Esophagus squamous epithelium (tissue), 4 donors: ENCODE results near the gene OR2T34. TPM values are rescaled to one million over a fixed set of nuclear protein-coding genes. Genes with fewer than 3 reads are reported as not detected.

ENCODE experiments used
- small RNA-seq, 4 donors: library from RNA; depleted of rRNA; stranded (forward); fragments of <200 nt; gene quantifications; one replicate each; pipeline ENCODE3, GENCODE V24; 2016
- total RNA-seq, 4 donors: library from RNA; depleted of rRNA; stranded (reverse); fragments of >200 nt; gene quantifications; one replicate each; pipeline ENCODE4 v1.1.0, GENCODE V29; 2016

Gene OR2T34
- total RNA-seq, 4 donors from 2014 or later, result not detected

Small RNA genes lying within 50 kb of the gene (small RNA-seq; reads per million reads assigned to genes)
- 0 reads per million in 4 donors for gene RF00019

Other genes with a start within 250 kb of the OR2T34 start
- not detected for gene OR14C36, start 226.0 kb downstream of the OR2T34 start, total RNA-seq
- not detected for gene OR2T4, start 213.1 kb downstream of the OR2T34 start, total RNA-seq
- gene OR2T6, start 199.0 kb downstream of the OR2T34 start, total RNA-seq, result not detected
- not detected for gene OR2T1, start 171.7 kb downstream of the OR2T34 start, total RNA-seq
- not detected for gene OR2T2, start 129.1 kb downstream of the OR2T34 start, total RNA-seq
- not detected for gene OR2T3, start 101.4 kb downstream of the OR2T34 start, total RNA-seq
- gene OR2T5, start 86.2 kb downstream of the OR2T34 start, total RNA-seq, result not detected
- not detected for gene OR2G6, start 66.7 kb downstream of the OR2T34 start, total RNA-seq
- not detected for gene OR2T29, start 12.0 kb downstream of the OR2T34 start, total RNA-seq
- gene OR2T10, start 22.9 kb upstream of the OR2T34 start, total RNA-seq, result not detected
- gene OR2T11, start 60.3 kb upstream of the OR2T34 start, total RNA-seq, result not detected
- not detected for gene OR2T35, start 70.5 kb upstream of the OR2T34 start, total RNA-seq
- gene OR2T27, start 80.8 kb upstream of the OR2T34 start, total RNA-seq, result not detected
- not detected for gene OR14I1, start 128.0 kb upstream of the OR2T34 start, total RNA-seq
- gene LYPD8, start 181.0 kb upstream of the OR2T34 start, total RNA-seq, result not detected